ENCODE measurements around the gene PASK.

The PASK gene

GRCh38 chr2:241082341-241083090, 66.8 kb downstream of the PASK start:
- no peak for DNase-seq (ENCODE audit: low read depth in 2 of 2)

- DNase-seq (ENCODE audit: low read depth in 2 of 2): no peak
These were observed 67.5 kb downstream of the PASK start for GRCh38 chr2:241081643-241082340.

GRCh38 chr2:241081190-241081642, 68.1 kb downstream of the PASK start:
- DNase-seq (ENCODE audit: low read depth in 2 of 2): no peak

GRCh38 chr2:241080405-241081189, 68.7 kb downstream of the PASK start:
- DNase-seq (ENCODE audit: low read depth in 2 of 2): no peak

- DNase-seq (ENCODE audit: low read depth in 2 of 2): no peak
These were observed 74.3 kb downstream of the PASK start for GRCh38 chr2:241074901-241075540.

GRCh38 chr2:241074065-241074818, 75.0 kb downstream of the PASK start:
- DNase-seq (ENCODE audit: low read depth in 2 of 2): no peak

- no peak for DNase-seq (ENCODE audit: low read depth in 2 of 2)
These were observed 75.9 kb downstream of the PASK start for GRCh38 chr2:241073166-241074064.

GRCh38 chr2:241072553-241073165, 76.6 kb downstream of the PASK start:
- no peak for DNase-seq (ENCODE audit: low read depth in 2 of 2)

- no peak for DNase-seq (ENCODE audit: low read depth in 2 of 2)
These were observed 77.1 kb downstream of the PASK start for GRCh38 chr2:241072151-241072550.

- no peak for DNase-seq (ENCODE audit: low read depth in 2 of 2)
These were observed 77.6 kb downstream of the PASK start for GRCh38 chr2:241071677-241072111.

- no peak for DNase-seq (ENCODE audit: low read depth in 2 of 2)
These were observed 78.2 kb downstream of the PASK start for GRCh38 chr2:241070811-241071676.

- no peak for DNase-seq (ENCODE audit: low read depth in 2 of 2)
These were observed 78.9 kb downstream of the PASK start for GRCh38 chr2:241070361-241070760.

- no peak for DNase-seq (ENCODE audit: low read depth in 2 of 2)
These were observed 79.4 kb downstream of the PASK start for GRCh38 chr2:241069821-241070281.

GRCh38 chr2:241068942-241069810, 80.1 kb downstream of the PASK start:
- DNase-seq (ENCODE audit: low read depth in 2 of 2): no peak

- no peak for DNase-seq (ENCODE audit: low read depth in 2 of 2)
These were observed 80.9 kb downstream of the PASK start for GRCh38 chr2:241068136-241068941.

GRCh38 chr2:241067501-241068135, 81.7 kb downstream of the PASK start:
- DNase-seq (ENCODE audit: low read depth in 2 of 2): no peak

Measured in stimulated activated CD8-positive, alpha-beta memory T cell treated with anti-CD3 and anti-CD28 coated beads, Interleukin-2, amount 100 ng/mL, for 48 hours (primary cell).